KOPT-K1 (cell line): Measurements from ENCODE around the gene LAMTOR3.
"Not testable (repeated sequence)": the region's sequence is repeated elsewhere in the genome, so short reads cannot be mapped to it uniquely, and the experiment has no call there.

ENCODE experiments used
- H3K27ac ChIP-seq: fragments of 200-600 bp; sonication (generic); 2 replicates; pipeline ENCODE4 v1.5.1; 2016; ENCODE audit warnings: antibody characterized with exemption, mild to moderate bottlenecking, low read depth, low read length; ENCODE audit not compliant: poor library complexity, severe bottlenecking
- H3K36me3 ChIP-seq: fragments of 200-600 bp; sonication (generic); 2 replicates; pipeline ENCODE4 v1.5.1; 2017; ENCODE audit warnings: antibody characterized with exemption, mild to moderate bottlenecking, low read length, moderate library complexity; ENCODE audit not compliant: insufficient read depth
- H3K9me3 ChIP-seq: fragments of 200-600 bp; sonication (generic); 2 replicates; pipeline ENCODE4 v1.5.1; 2017; ENCODE audit warnings: antibody characterized with exemption, low read length, mild to moderate bottlenecking; ENCODE audit not compliant: insufficient read depth, poor library complexity, severe bottlenecking

Gene LAMTOR3

DNA sequence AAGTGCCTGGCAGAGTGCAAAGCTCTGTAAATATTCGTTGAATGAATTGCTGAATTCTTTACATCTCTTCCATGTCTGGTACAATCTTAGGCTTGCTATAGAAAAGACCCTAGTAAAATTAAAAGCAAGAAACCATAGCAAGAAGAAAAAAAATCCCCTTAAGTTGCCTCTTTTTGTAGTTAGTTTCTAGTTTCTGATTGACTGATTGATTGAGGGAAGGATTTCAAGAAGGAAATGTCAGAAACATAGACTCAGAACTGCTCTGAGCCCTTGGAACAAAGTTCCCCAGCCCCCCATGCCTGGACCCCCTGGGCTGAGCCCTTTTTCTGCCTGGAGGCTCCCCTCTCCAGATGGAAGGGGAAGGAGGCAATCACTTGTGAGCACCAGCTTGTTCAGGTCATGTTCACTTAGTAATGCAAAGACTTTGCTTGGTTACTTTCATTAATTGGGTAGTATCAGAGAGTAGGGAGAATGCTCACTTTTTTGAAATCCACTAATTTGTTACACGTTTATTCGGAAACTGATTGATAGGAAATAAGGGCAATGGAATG, 42.0 kb downstream of the LAMTOR3 start:
- no peaks in the 10 kb centered on the region for H3K36me3 ChIP-seq
- H3K9me3 ChIP-seq: no peaks in the 10 kb centered on the region
- H3K27ac ChIP-seq: no peak overlapping the region

DNA sequence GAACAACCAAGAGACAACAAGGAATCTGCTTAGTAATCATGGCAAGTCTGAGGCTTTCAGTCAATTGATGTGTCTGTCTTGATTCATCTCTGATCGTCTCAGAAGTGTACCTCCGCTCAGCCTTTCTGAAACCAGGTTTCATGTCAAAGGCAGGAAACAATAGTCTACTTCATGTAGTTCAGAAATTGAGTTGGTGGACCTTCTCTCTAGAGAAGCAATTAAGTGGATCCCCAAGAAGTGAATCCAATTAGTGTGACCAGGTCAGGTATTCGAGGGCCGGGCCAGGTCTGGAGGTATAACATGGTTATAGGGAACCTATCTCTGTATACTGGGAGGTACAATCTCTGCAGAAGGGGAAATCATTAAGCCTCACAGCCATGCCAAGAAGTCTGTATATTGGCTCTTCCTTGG, 45.6 kb downstream of the LAMTOR3 start:
- no peak overlapping the region for H3K27ac ChIP-seq
- no peaks in the 10 kb centered on the region for H3K36me3 ChIP-seq
- H3K9me3 ChIP-seq: no peaks in the 10 kb centered on the region

DNA sequence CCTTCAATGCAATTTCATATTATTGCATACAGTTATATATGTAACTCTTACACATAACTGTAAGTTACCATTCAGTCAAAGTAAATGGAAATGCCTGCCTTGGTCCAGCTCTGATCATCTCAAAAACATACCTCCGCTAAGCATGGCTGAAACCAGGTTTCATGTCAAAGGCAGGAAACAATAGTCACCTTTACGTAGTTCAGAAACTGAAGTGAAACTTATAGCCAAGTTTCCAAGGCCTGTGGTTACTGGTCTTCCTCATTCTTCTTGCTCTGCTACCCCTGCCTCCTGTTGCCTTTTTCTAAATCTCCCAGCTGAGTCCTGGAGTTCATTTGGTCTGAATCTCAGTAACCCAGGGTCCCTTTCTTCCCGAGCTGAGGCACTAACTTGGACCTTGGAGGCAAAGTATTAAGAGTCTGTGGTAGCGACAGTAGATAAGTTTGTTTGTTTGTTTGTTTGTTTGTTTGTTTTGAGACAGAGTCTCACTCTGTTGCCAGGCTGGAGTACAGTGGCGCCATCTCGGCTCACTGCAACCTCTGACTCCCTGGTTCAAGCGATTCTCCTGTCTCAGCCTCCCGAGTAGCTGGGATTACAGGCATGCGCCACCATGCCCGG, 46.8 kb downstream of the LAMTOR3 start:
- Histone ChIP-seq H3K9me3 (no peaks in the 10 kb centered on the region), H3K27ac (no peak overlapping the region), H3K36me3 (no peaks in the 10 kb centered on the region)

DNA sequence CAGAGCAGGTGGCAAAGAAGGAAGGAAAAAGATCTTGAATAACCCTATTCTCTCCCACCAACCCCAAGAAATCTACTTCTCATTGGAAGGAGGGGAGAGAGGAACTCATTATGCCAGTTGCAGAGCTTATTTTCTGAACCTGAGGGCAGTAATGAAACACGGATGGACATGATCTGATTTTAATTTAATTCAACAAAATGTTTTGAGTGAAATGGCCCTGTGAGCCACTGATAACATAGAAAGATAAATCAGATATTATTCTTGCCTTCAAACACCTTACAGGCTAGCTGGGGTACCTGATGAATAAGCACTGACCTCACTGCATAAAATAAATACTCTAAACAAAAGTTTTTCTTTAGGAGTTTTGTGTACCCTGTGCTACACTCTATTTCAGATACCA, 47.3 kb downstream of the LAMTOR3 start:
- Histone ChIP-seq H3K36me3 (no peaks in the 10 kb centered on the region), H3K9me3 (no peaks in the 10 kb centered on the region), H3K27ac (no peak overlapping the region)

DNA sequence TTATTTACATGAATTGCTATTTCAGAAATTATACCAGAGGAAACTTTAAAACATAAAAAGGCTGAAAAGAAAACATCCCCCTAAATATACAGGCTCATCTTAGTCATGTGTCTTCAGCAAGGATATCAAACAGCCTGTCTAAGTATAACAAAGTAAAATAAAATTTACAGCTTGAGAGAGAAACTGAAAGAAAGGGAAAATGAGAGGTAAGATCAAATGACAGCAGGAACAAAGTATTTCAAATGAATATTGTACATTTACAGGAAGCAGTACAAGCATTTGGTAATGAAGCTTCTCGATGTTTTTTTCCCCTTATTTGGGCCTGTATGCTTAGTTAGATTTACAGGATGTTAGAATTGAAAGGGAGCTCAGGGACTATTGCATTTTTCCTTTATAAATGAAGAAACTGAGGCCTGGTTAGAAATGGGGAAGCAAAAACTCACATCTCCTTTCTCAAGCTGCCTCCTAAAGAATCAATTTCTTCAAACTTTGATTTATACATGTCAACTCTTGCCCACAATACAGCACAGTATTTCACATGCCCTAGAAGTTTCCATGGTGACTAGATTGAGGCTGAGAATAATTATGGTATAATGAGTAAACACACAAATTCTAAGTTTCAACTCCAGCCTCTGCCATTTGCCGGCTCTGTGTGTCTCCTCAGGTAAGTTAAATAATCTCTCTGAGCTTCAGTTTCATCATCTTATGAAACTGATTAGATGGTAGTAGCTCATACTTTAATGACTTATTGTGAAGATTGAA, 48.3 kb downstream of the LAMTOR3 start:
- Histone ChIP-seq H3K36me3 (no peaks in the 10 kb centered on the region), H3K9me3 (no peaks in the 10 kb centered on the region), H3K27ac (no peak overlapping the region)

DNA sequence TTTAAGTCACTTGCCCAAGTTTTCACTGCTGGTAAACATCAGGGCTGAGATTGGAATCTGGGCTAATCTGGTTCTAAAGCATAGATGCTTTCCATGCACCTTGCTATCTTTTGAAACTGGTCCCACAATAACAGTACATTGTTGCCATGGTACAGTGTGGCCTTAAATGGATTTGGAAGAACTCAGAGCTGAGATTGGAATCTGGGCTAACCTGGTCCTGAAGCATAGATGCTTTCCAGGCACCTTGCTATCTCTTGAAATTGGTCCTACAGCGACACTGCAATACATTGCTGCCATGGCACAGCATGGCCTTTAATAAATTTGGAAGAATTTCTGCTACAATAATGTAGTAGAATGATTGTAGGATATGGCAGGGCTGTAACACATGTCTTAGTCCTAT, 49.0 kb downstream of the LAMTOR3 start:
- Histone ChIP-seq H3K27ac (no peak overlapping the region), H3K9me3 (no peaks in the 10 kb centered on the region), H3K36me3 (no peaks in the 10 kb centered on the region)

DNA sequence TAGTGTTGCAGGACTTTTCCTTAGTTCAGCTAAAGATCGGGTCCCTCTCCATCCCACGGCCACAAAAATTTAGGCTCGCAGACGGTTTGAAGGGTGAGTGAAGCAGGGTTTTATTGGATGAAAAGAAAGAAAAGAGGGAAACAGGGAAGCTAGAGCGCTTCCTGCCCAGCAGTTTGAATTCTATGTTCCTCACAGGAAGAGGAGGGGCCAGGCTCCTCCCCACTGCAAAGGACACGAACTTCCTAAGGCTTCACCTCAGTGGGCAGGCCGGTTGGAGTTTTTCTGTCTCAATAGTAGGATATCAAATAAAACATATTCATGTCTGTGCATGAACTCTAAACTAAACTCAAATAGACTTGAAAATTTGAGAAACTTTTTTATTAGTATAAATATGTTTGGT, 50.2 kb downstream of the LAMTOR3 start:
- no peak overlapping the region for H3K27ac ChIP-seq
- H3K9me3 ChIP-seq: no peaks in the 10 kb centered on the region
- no peaks in the 10 kb centered on the region for H3K36me3 ChIP-seq

DNA sequence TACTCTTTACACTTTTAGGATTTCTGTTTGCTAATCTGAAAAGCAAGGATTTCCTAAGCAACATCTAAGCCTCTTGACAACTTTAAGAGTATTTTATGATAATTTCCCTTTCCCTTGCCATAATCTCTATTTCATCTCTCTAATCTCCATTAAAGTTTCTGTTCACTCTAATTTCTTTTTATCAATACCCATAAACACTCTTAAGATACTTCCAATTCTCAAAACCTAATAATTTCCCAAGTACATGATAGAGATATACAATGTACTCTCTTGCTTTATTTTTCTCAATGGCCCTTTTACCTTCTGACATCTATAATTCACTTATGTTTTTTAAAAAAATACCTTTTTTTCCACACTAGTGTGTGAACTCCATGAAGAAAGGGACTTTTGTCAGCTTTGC, 50.8 kb downstream of the LAMTOR3 start:
- Histone ChIP-seq H3K27ac (no peak overlapping the region), H3K36me3 (no peaks in the 10 kb centered on the region), H3K9me3 (no peaks in the 10 kb centered on the region)

DNA sequence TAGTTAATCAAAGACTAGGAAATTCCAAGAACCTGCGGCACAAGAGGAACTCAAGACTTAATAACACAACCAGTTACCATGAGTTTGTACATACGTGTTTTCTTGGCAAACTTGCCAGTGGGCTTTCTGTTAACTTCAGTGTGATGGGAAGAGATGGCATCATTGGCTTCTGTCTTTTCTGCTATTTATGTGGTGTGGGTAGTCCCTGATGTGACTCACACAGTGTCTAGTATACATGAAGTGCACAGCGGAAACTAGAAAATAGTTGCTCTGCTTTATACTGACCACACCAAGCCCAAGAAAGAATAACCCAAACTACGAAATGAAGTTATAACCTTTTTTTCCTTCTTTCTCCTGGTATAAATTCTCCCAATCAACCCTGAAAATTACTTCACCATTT, 53.1 kb downstream of the LAMTOR3 start:
- H3K27ac ChIP-seq: no peak overlapping the region
- H3K36me3 ChIP-seq: no peaks in the 10 kb centered on the region
- no peaks in the 10 kb centered on the region for H3K9me3 ChIP-seq

DNA sequence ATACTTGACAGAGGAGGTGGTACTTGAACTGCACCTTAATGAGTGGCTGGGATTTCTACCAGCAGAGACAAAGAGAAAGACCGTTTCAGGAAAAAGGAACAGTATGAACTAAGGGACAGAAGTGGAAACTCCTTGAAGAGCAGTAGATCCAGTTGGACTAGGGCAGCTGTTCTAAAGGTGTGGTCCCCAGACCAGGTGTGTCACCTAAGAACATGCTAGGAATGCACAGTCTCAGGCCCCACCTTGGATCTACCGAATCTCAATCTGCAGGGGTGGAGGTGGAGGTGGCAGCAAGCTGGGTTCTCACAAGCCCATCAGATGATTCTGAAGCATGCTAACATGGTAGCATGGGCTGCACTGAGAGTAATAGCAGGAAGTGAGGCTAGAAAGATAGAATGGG, 55.3 kb downstream of the LAMTOR3 start:
- Histone ChIP-seq H3K9me3 (no peaks in the 10 kb centered on the region), H3K27ac (no peak overlapping the region), H3K36me3 (no peaks in the 10 kb centered on the region)

DNA sequence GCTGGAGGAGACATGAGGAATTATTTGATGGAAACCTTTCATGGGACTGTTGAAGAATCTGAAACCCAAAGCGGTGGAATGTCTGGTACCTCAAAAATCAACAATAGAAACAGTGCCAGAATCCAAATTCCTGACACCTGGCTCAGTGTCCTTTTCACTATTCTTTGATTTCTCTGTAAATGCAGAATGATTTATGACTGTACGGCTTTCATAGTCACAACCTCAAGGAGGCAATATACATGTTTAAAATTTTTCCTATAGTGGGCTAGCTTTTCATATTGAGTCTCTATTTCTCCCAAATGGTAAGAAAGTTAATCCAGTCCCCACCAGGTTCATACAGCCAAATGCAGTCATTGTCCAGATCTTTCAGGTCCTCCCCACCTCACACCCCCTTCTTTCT, 58.3 kb downstream of the LAMTOR3 start:
- H3K36me3 ChIP-seq: no peaks in the 10 kb centered on the region
- H3K9me3 ChIP-seq: no peaks in the 10 kb centered on the region
- H3K27ac ChIP-seq: no peak overlapping the region

DNA sequence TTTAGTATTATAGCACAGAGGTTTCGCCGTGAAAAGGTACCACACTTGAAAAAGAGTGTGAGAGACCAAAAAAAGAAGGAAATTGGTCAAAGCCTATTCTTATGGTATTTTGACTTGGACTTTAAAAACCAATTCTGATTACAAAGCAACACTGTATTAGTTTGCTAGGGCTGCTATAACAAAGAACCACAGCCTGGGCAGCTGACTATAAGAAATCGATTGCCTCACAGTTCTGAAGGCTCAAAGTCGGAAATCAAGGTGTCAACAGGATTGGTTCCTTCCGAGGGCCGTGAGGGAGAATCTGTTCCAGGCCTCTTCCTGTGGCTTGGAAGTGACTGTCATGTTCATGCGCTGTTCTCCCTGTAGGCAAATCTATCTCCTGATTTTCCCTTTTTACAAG, 59.7 kb downstream of the LAMTOR3 start:
- H3K36me3 ChIP-seq: no peaks in the 10 kb centered on the region
- H3K27ac ChIP-seq: no peak overlapping the region
- H3K9me3 ChIP-seq: no peaks in the 10 kb centered on the region

DNA sequence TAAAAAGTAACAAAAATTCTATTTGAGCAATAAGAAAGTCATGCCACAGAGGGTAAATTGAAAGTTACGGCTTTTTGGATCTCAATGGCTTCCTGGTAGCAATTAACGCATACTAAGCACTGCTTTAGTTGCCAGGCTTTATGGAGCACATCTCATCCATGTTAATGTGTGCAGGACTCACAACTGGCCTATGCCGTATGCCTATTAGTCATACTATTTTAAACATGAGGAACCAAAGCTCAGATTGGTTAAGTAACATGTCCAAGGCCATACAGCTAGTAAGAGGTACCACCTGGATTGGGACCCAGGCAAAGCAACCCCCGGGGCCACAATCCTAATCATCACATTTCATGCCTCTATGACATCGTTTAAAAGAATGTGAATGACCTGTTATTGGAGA, 60.5 kb downstream of the LAMTOR3 start:
- Histone ChIP-seq H3K36me3 (no peaks in the 10 kb centered on the region), H3K27ac (no peak overlapping the region), H3K9me3 (no peaks in the 10 kb centered on the region)

DNA sequence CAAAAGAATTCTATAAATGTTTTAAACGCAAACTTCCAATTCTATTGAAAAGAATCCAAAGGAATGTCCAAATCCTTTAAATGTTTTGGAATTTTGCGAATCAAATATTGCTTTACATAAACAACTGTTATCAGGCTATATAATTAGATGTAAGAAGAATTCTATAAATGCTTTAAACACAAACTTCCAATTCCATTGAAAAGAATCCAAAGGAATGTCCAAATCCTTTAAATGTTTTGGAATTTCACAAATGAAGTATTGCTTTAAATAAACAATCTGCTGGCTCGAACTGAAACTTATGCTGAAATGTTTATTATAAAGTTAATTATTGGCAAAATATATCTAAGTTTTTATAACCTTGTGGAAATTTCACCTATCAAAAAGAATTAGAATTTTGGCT, 61.5 kb downstream of the LAMTOR3 start:
- Histone ChIP-seq H3K27ac (no peak overlapping the region), H3K36me3 (no peaks in the 10 kb centered on the region), H3K9me3 (no peaks in the 10 kb centered on the region)

DNA sequence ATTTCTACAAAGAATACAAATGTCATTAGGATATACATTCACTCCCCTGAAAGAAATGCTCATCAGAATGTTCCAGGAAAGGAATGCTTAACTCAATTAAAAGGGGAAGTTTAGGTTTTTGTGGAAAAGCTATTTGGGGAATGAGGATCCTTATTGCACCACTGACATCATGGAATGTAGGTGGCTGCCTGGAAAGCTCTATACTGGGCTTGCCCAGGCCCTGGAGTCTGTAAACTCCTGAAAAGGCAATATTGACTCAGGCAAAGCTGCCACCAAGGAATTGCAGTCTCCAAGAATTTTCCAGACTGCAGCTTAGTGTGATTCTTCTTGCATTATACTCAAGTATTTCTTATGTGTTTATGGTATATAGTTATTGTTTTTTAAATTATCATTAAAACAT, 61.9 kb downstream of the LAMTOR3 start:
- no peaks in the 10 kb centered on the region for H3K36me3 ChIP-seq
- H3K27ac ChIP-seq: no peak overlapping the region
- H3K9me3 ChIP-seq: no peaks in the 10 kb centered on the region

DNA sequence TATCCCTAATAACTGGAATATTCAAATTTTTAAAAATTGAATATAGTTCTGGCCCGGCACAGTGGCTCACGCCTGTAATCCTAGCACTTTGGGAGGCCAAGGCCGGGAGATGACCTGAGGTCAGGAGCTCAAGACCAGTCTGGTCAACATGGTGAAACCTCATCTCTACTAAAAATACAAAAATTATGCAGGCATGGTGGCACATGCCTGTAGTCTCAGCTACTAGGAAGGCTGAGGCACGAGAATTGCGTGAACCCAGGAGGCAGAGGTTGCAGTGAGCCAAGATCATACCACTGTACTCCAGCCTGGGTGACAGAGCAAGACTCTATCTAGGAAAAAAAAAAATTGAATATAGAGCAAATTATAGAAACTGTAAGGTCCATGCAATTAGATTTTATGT, 64.2 kb downstream of the LAMTOR3 start:
- not testable (repeated sequence) for H3K36me3 ChIP-seq, H3K27ac ChIP-seq, H3K9me3 ChIP-seq
